Activated B cell treated with CpG ODN at 0.5 μM for 24 hours (primary cell): ENCODE measurements around the gene IL20RA. TPM values are rescaled to one million over a fixed set of nuclear protein-coding genes. Genes with fewer than 3 reads are reported as not detected.

Experiments
- ATAC-seq: fragments of 200-7000 bp; cut with Tn5 transposase; one replicate; pipeline ENCODE4 v1.10.0; 2021; ENCODE audit warnings: low read depth, mild to moderate bottlenecking, moderate library complexity
- CTCF ChIA-PET: fragments of 350-600 bp; sonication (Branson Sonifier 250); formaldehyde crosslinking; loops from one replicate; lab custom pipeline; 2021; ENCODE audit warnings: antibody characterized with exemption; lab: Charles Lee
- POLR2A ChIA-PET: fragments of 350-600 bp; sonication (Branson Sonifier 250); formaldehyde crosslinking; loops from one replicate; lab custom pipeline; 2021; ENCODE audit warnings: antibody characterized with exemption; lab: Charles Lee
- DNase-seq: peaks from one replicate; pipeline ENCODE4 v3.0.0; 2022
- H3K27ac Mint-ChIP-seq: one replicate; pipeline ENCODE4 v1.8.0; 2020; ENCODE audit warnings: mixed read lengths
- H3K27me3 Mint-ChIP-seq: one replicate; pipeline ENCODE4 v1.8.0; 2021; ENCODE audit warnings: mixed read lengths
- H3K36me3 Mint-ChIP-seq: one replicate; pipeline ENCODE4 v1.8.0; 2021; ENCODE audit warnings: low read depth, mixed read lengths
- H3K4me1 Mint-ChIP-seq: one replicate; pipeline ENCODE4 v1.8.0; 2021; ENCODE audit warnings: mixed read lengths
- H3K4me3 Mint-ChIP-seq: one replicate; pipeline ENCODE4 v1.8.0; 2020; ENCODE audit warnings: mild to moderate bottlenecking, mixed read lengths
- H3K9me3 Mint-ChIP-seq: one replicate; pipeline ENCODE4 v1.8.0; 2020; ENCODE audit warnings: mixed read lengths
- intact Hi-C: fragments of 100-400 bp; cut with micrococcal nuclease; formaldehyde crosslinking; loops from one replicate; pipeline ENCODE4 v1.15.1; 2024
- total RNA-seq: library from RNA; stranded (reverse); gene quantifications from 2 replicates; pipeline ENCODE4 v1.2.3, GENCODE V29; 2022
- TF ChIP-seq, protein P1 (sequence below): fragments of 200-600 bp; IDR thresholded peaks from one replicate; pipeline ENCODE4 v1.8.0; 2022; ENCODE audit warnings: antibody characterized with exemption, mild to moderate bottlenecking

IL20RA gene
- total RNA-seq, 1 donor from 2014 or later, result not detected

DNA sequence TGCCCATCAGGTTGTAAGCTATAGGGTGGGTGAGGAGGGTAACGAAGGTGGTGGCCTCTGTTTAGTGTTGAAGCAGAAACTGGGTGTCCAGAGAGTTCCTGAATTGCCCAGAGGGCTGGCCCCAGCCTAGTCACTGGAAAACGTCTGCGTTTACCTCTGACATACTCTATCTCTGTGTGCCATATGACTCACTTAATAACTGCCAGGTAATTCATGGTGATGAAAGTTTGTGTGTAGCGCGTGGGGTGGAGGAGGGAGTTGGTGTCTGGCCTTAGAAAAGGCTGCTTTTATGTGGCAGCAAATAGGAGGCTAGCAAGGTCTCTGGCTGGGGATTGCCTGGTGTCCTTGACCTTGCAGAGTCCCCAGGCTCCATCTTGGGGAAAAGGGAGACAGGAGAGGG lies 75.3 kb downstream of the IL20RA start:
- POLR2A ChIA-PET, result no interaction called here
- Mint-ChIP-seq H3K27me3 (peaks cover 12% of the 10 kb centered on the region), H3K27ac (no peak overlapping the region), H3K9me3 (no peaks in the 10 kb centered on the region), H3K4me1 (peaks cover 6% of the 10 kb centered on the region), H3K36me3 (no peaks in the 10 kb centered on the region), H3K4me3 (no peak overlapping the region)
- DNase-seq (no peak), ATAC-seq (no peak)
- TF ChIP-seq, protein P1, sequence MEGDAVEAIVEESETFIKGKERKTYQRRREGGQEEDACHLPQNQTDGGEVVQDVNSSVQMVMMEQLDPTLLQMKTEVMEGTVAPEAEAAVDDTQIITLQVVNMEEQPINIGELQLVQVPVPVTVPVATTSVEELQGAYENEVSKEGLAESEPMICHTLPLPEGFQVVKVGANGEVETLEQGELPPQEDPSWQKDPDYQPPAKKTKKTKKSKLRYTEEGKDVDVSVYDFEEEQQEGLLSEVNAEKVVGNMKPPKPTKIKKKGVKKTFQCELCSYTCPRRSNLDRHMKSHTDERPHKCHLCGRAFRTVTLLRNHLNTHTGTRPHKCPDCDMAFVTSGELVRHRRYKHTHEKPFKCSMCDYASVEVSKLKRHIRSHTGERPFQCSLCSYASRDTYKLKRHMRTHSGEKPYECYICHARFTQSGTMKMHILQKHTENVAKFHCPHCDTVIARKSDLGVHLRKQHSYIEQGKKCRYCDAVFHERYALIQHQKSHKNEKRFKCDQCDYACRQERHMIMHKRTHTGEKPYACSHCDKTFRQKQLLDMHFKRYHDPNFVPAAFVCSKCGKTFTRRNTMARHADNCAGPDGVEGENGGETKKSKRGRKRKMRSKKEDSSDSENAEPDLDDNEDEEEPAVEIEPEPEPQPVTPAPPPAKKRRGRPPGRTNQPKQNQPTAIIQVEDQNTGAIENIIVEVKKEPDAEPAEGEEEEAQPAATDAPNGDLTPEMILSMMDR, result no peak
- CTCF ChIA-PET, result interaction anchor here (1.1 kb wide), 1 partner anchor 345 kb away, joined by 3 read pairs; no protein-coding TSS in a partner anchor
- intact Hi-C loops, result loop anchor here (5.0 kb wide), 4 partner anchors 108 to 1138 kb away; partner anchors contain the start of gene PERP

DNA sequence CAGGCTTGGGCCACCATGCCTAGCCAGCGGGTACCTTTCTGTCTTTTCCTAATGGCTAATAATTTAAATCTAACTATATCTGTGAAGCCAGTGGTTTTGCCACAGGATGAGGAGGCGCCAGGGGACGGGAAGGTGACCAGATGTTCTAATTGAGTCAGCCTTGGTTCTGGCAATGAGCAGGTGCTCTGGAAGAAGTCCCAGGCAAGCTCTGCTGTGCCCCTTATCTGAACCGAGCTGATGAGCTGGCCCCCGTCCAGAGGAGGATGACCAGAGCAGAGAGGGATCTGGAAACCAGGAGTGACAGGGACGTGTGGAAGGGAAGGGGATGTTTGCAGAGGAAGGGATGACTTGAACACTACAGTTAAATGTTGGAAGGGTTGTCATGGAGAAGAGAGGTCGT lies 75.9 kb downstream of the IL20RA start:
- peaks cover 4% of the 10 kb centered on the region for H3K4me1 Mint-ChIP-seq
- DNase-seq (no peak), ATAC-seq (no peak)
- no peak overlapping the region for H3K27ac Mint-ChIP-seq
- H3K4me3 Mint-ChIP-seq, result no peak overlapping the region
- no peaks in the 10 kb centered on the region for H3K36me3 Mint-ChIP-seq
- POLR2A ChIA-PET, result no interaction called here
- intact Hi-C loops, result loop anchor here (1.0 to 5.0 kb wide), 8 partner anchors 108 to 1138 kb away; partner anchors contain the start of gene PERP
- H3K9me3 Mint-ChIP-seq, result no peaks in the 10 kb centered on the region
- TF ChIP-seq, protein P1, result no peak
- CTCF ChIA-PET, result interaction anchor here (0.6 to 1.1 kb wide), 4 partner anchors 11 to 346 kb away, joined by 3 to 4 read pairs (median 4); no protein-coding TSS in a partner anchor
- H3K27me3 Mint-ChIP-seq, result peaks cover 12% of the 10 kb centered on the region

DNA sequence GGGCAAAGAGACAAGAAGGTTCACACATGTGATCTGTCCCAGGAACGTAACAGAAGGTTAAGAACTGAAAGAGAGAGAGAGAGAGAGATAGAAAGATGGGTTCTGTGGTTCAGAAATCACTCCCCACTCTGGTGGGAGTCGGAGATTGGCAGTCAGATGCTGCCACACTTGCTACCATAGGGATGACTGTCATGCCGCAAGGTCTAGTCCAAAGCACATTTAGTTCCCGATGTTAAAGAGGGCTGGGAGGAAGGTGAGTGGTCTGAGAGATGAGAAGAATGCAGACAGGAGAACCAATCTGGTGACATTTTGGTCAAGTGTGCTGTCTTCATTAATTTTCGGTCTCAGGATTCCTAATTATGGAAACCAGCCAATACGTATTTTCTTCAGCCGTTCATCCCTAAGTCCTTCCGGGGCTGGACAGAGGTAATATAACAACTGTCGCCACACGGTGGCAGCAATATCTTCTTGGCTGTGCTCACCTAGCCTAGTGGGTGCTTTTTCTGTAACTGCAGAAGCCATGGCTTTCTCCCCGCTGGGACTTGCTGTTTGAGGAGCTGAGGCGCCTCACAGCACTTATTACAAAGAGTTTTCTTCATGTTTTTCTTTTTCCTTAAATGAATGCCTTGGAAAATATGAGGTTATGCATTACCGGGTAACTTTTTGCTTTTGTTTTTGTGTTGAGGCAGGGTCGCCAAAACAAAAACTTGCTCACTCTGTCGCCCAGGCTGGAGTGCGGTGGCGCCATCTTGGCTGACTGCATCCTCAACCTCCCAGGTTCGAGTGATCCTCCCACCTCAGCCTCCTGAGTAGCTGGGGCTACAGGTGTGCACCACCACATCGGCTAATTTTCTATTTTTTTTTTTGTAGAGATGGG lies 76.7 kb downstream of the IL20RA start:
- no peak overlapping the region for H3K27ac Mint-ChIP-seq
- POLR2A ChIA-PET, result interaction anchor here (0.6 kb wide), 1 partner anchor 333 kb away, joined by 19 read pairs; no protein-coding TSS in a partner anchor
- no peak overlapping the region for H3K4me3 Mint-ChIP-seq

DNA sequence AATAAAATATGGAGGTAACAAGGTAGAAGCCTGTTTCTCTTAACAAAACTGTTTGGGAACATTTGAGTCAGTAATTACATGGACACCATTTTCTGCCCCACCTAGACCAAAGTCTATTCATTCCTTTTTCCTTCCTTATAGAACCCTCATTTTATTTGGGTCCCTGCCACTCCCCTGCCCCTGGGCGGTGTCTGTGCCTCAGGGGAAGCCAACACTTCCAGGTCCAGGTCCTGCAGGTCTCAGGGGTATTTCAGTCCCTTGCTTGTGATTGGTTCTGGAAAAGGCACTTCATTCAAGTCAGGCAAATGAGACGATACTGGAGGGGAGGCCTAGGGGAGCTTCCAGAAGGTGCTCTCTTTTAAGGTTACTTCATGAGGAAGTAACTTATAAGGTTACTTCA lies 80.4 kb downstream of the IL20RA start:
- no peaks in the 10 kb centered on the region for H3K9me3 Mint-ChIP-seq
- no peak overlapping the region for H3K27ac Mint-ChIP-seq
- DNase-seq (no peak), ATAC-seq (no peak)
- H3K36me3 Mint-ChIP-seq, result no peaks in the 10 kb centered on the region
- H3K4me3 Mint-ChIP-seq, result no peak overlapping the region
- intact Hi-C loops, result no loop called here
- POLR2A ChIA-PET, result no interaction called here
- CTCF ChIA-PET, result interaction anchor here (0.7 kb wide), 1 partner anchor 320 kb away, joined by 3 read pairs; no protein-coding TSS in a partner anchor
- peaks cover 4% of the 10 kb centered on the region for H3K4me1 Mint-ChIP-seq
- TF ChIP-seq, protein P1, result no peak
- H3K27me3 Mint-ChIP-seq, result peaks cover 16% of the 10 kb centered on the region

More for the DNA sequence above, 76.7 kb downstream of the IL20RA start:
- TF ChIP-seq, protein P1, result peak; percentile 22
- intact Hi-C loops, result loop anchor here (1.0 to 5.0 kb wide), 8 partner anchors 109 to 1139 kb away; partner anchors contain the start of gene PERP
- Mint-ChIP-seq H3K4me1 (peaks cover 4% of the 10 kb centered on the region), H3K36me3 (no peaks in the 10 kb centered on the region), H3K9me3 (no peaks in the 10 kb centered on the region), H3K27me3 (peaks cover 12% of the 10 kb centered on the region)
- DNase-seq, result peak; percentile 39
- CTCF ChIA-PET, result interaction anchor here (0.6 to 1.4 kb wide), 6 partner anchors 12 to 673 kb away, joined by 3 to 4 read pairs (median 4); no protein-coding TSS in a partner anchor
- ATAC-seq, result peak; percentile 93

DNA sequence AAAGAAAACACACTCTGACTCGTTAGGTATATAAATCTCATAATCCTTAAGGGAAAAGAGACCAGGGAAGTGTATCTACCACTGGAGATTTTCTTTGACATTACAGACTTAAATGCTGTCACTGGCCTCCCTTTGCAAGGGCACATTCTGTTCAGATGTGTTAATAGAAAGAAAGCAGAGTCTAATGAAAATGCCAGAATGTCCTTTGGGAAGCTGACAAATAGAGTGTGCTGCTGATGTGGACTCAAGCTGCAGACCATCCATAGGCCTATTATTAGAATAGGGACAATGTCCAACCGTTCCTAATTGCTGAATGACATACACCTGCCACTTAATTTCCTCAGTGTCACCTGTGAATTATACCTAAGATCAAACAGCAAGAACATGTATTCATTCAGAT lies 81.5 kb downstream of the IL20RA start:
- peaks cover 15% of the 10 kb centered on the region for H3K27me3 Mint-ChIP-seq
- CTCF ChIA-PET, result no interaction called here
- POLR2A ChIA-PET, result no interaction called here
- TF ChIP-seq, protein P1, result no peak
- no peaks in the 10 kb centered on the region for H3K9me3 Mint-ChIP-seq
- no peaks in the 10 kb centered on the region for H3K36me3 Mint-ChIP-seq
- peaks cover 3% of the 10 kb centered on the region for H3K4me1 Mint-ChIP-seq
- H3K27ac Mint-ChIP-seq, result no peak overlapping the region
- DNase-seq (no peak), ATAC-seq (no peak)
- H3K4me3 Mint-ChIP-seq, result no peak overlapping the region
- intact Hi-C loops, result no loop called here
